ENCODE data around the gene FBN2. TPM values are rescaled to one million over a fixed set of nuclear protein-coding genes. Genes with fewer than 3 reads are reported as not detected.

The FBN2 gene
- total and polyA plus RNA-seq, 9 of the 15 experiments (the other 6 are each of a cell fraction or from before 2014, with no cell fraction given) = 0.01 to 0.09 TPM; not detected in 7

- intact Hi-C loops (cut with micrococcal nuclease) (no loop called here), in situ Hi-C loops (cut with MboI) (no loop called here)
- H3K4me2 ChIP-seq (ENCODE audit: insufficient read depth, low read length) = no peak overlapping the region
- DNase-seq (ENCODE audit: extremely low read depth in 1 of 4, low spot score in 3 of 4) (no peak), FAIRE-seq (no peak), ATAC-seq (no peak)
- no peak overlapping the region for H3K9ac ChIP-seq (ENCODE audit: insufficient read depth in 1 of 2, low read depth in 2 of 2, low read length in 2 of 2)
- H3K27me3 ChIP-seq (ENCODE audit: control insufficient read depth in 2 of 2, insufficient read depth in 2 of 2, low read length in 2 of 2) = no peaks in the 10 kb centered on the region
- no peaks in the 10 kb centered on the region for H4K20me1 ChIP-seq (replicated peaks; ENCODE audit: control insufficient read depth, insufficient read depth, low read length)
- ChIA-PET CTCF (ENCODE audit: low intra/inter-chr PET ratio) (no interaction called here), POLR2A (no interaction called here)
- H3K4me1 ChIP-seq (replicated peaks in 1 of 2; ENCODE audit: control insufficient read depth in 2 of 2, insufficient read depth in 2 of 2, low read length in 2 of 2) = no peaks in the 10 kb centered on the region
- H3K9me1 ChIP-seq (ENCODE audit: control insufficient read depth, insufficient read depth, low read length) = no peaks in the 10 kb centered on the region
- no peak overlapping the region for H2AFZ ChIP-seq (ENCODE audit: low read depth, low read length)
- H3K27ac ChIP-seq (ENCODE audit: extremely low read depth, low read depth, low read length) = no peak overlapping the region
- no peaks in the 10 kb centered on the region for H3K36me3 ChIP-seq (ENCODE audit: control insufficient read depth, insufficient read depth, low read length)
- WGBS (ENCODE audit: insufficient coverage, low coverage, missing lambda C conversion rate) = 0% methylated on average over 2 of the region's 2 CpGs
- H3K9me3 ChIP-seq (replicated peaks; ENCODE audit: control insufficient read depth, insufficient read depth, low read depth, low read length) = no peaks in the 10 kb centered on the region
- H3K4me3 ChIP-seq = no peak overlapping the region
- no peaks in the 10 kb centered on the region for H3K79me2 ChIP-seq (ENCODE audit: control insufficient read depth, insufficient read depth, low read length)
- BruUV-seq (replicated peaks) = no TSS peak
- TF ChIP-seq MLX (CRISPR knock-in tag; conservative IDR thresholded peaks at IDR 0.05) (no peak), ZNF57 (CRISPR knock-in tag; IDR thresholded peaks at IDR 0.05) (no peak), ZNF274 (IDR thresholded peaks at IDR 0.05; ENCODE audit: borderline replicate concordance, low read depth, low read length) (no peak), POU5F1 (IDR thresholded peaks at IDR 0.05; ENCODE audit: borderline replicate concordance, low read depth, low read length, partially characterized antibody) (no peak), ZFP30 (CRISPR knock-in tag; IDR thresholded peaks at IDR 0.05; ENCODE audit: borderline replicate concordance) (no peak), HNRNPL (IDR thresholded peaks at IDR 0.05; ENCODE audit: low read depth, low read length) (no peak), ZC3H4 (CRISPR knock-in tag; IDR thresholded peaks at IDR 0.05; ENCODE audit: borderline replicate concordance) (no peak), ZNF212 (CRISPR knock-in tag; IDR thresholded peaks at IDR 0.05) (no peak), MXD1 (CRISPR knock-in tag; IDR thresholded peaks at IDR 0.05; ENCODE audit: borderline replicate concordance, poor library complexity, severe bottlenecking) (no peak), SMARCA4 (IDR thresholded peaks at IDR 0.05) (no peak), ZNF232 (CRISPR knock-in tag; IDR thresholded peaks at IDR 0.05) (no peak), KDM2B (CRISPR knock-in tag; IDR thresholded peaks at IDR 0.05) (no peak), THRA (IDR thresholded peaks at IDR 0.05) (no peak), ARNT (IDR thresholded peaks at IDR 0.05) (no peak), ZNF696 (CRISPR knock-in tag; conservative IDR thresholded peaks at IDR 0.05) (no peak)
- TF ChIP-seq, protein P1, sequence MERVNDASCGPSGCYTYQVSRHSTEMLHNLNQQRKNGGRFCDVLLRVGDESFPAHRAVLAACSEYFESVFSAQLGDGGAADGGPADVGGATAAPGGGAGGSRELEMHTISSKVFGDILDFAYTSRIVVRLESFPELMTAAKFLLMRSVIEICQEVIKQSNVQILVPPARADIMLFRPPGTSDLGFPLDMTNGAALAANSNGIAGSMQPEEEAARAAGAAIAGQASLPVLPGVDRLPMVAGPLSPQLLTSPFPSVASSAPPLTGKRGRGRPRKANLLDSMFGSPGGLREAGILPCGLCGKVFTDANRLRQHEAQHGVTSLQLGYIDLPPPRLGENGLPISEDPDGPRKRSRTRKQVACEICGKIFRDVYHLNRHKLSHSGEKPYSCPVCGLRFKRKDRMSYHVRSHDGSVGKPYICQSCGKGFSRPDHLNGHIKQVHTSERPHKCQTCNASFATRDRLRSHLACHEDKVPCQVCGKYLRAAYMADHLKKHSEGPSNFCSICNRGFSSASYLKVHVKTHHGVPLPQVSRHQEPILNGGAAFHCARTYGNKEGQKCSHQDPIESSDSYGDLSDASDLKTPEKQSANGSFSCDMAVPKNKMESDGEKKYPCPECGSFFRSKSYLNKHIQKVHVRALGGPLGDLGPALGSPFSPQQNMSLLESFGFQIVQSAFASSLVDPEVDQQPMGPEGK (CRISPR knock-in tag; IDR thresholded peaks at IDR 0.05; ENCODE audit: borderline replicate concordance) = no peak
- TF ChIP-seq, protein P2, sequence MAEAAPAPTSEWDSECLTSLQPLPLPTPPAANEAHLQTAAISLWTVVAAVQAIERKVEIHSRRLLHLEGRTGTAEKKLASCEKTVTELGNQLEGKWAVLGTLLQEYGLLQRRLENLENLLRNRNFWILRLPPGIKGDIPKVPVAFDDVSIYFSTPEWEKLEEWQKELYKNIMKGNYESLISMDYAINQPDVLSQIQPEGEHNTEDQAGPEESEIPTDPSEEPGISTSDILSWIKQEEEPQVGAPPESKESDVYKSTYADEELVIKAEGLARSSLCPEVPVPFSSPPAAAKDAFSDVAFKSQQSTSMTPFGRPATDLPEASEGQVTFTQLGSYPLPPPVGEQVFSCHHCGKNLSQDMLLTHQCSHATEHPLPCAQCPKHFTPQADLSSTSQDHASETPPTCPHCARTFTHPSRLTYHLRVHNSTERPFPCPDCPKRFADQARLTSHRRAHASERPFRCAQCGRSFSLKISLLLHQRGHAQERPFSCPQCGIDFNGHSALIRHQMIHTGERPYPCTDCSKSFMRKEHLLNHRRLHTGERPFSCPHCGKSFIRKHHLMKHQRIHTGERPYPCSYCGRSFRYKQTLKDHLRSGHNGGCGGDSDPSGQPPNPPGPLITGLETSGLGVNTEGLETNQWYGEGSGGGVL (CRISPR knock-in tag; IDR thresholded peaks at IDR 0.05) = no peak
These were observed 263.6 kb downstream of the FBN2 start for GRCh38 chr5:128274441-128274840.
